ENCODE measurements around the gene MXD3. TPM values are rescaled to one million over a fixed set of nuclear protein-coding genes. Genes with fewer than 3 reads are reported as not detected.
"Not testable (repeated sequence)": the region's sequence is repeated elsewhere in the genome, so short reads cannot be mapped to it uniquely, and the experiment has no call there.

Gene MXD3
- total and polyA plus RNA-seq, 7 donors, result 0.80 to 4.2 (median 2.3) TPM

GRCh38 chr5:177307544-177308363 is 3.9 kb downstream of the MXD3 start:
- ATAC-seq (no peak), DNase-seq (peak in 1 of 2 donors; percentile 59)
- WGBS, 3 donors, result 72 to 88% (median 73%) methylated on average over 34 to 43 of the region's 43 CpGs
- H3K4me3 ChIP-seq, result no peak overlapping the region
- peak overlapping the region; percentile 72 for H3K27ac ChIP-seq
- H3K4me1 ChIP-seq, result peaks cover 41% of the 10 kb centered on the region
- H3K9me3 ChIP-seq, result no peaks in the 10 kb centered on the region
- H3K27me3 ChIP-seq (ENCODE audit: insufficient read depth in 3 of 3, low read length in 2 of 3), result no peaks in the 10 kb centered on the region
- TF ChIP-seq CTCF (IDR thresholded peaks at IDR 0.05), result no peak
- intact Hi-C loops (cut with DNase I), result no loop called here
- peaks cover 0 to 28% of the 10 kb centered on the region in 2 donors for H3K36me3 ChIP-seq (ENCODE audit: insufficient read depth in 1 of 2, low read depth in 1 of 2)

GRCh38 chr5:177306674-177307543 is 4.8 kb downstream of the MXD3 start:
- intact Hi-C loops (cut with DNase I), result no loop called here
- no peak for ATAC-seq
- H3K4me3 ChIP-seq, result no peak overlapping the region
- no peak for TF ChIP-seq CTCF (IDR thresholded peaks at IDR 0.05)
- DNase-seq, result peak in 1 of 2 donors; percentile 47
- 71 to 79% (median 76%) methylated on average over 15 of the region's 15 CpGs for WGBS, 3 donors
- no peaks in the 10 kb centered on the region for H3K9me3 ChIP-seq
- peak overlapping the region; percentile 15 for H3K27ac ChIP-seq
- H3K4me1 ChIP-seq, result peaks cover 41% of the 10 kb centered on the region
- no peaks in the 10 kb centered on the region for H3K27me3 ChIP-seq (ENCODE audit: insufficient read depth in 3 of 3, low read length in 2 of 3)
- H3K36me3 ChIP-seq (ENCODE audit: insufficient read depth in 1 of 2, low read depth in 1 of 2), result peaks cover 0 to 33% of the 10 kb centered on the region in 2 donors

DNA sequence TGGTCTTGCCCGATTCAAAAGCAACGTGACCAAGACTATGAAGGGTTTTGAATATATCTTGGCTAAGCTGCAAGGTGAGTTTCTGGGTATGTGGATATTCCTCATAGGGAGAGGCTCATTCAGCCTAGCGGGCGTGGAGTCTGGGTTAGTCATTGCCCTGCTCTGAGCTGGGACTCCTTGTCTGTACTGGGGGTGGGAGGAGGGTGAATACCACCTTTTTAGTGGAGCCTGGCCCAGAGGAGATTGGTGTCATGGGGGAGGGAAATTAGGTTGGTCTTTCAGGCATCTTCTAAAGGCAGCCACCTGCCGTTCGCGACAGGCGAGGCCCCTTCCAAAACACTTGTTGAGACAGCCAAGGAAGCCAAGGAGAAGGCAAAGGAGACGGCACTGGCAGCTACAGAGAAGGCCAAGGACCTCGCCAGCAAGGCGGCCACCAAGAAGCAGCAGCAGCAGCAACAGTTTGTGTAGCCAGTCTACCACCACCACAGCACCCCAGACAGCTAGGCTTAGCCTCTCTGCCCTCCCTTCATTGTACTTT is 5.5 kb downstream of the MXD3 start:
- 66 to 74% (median 69%) methylated on average over 11 of the region's 11 CpGs for WGBS, 3 donors
- DNase-seq; H3K27ac ChIP-seq; ATAC-seq; H3K27me3 ChIP-seq (ENCODE audit: insufficient read depth in 3 of 3, low read length in 2 of 3); H3K9me3 ChIP-seq; H3K4me3 ChIP-seq; intact Hi-C loops (cut with DNase I): not testable (repeated sequence)
- peaks cover 48% of the 10 kb centered on the region for H3K4me1 ChIP-seq
- H3K36me3 ChIP-seq (ENCODE audit: insufficient read depth in 1 of 2, low read depth in 1 of 2), result peaks cover 0 to 40% of the 10 kb centered on the region in 2 donors

GRCh38 chr5:177304392-177305119 is 7.1 kb downstream of the MXD3 start:
- TF ChIP-seq CTCF (IDR thresholded peaks at IDR 0.05), result no peak
- ATAC-seq (peak in 1 of 4 donors; percentile 12), DNase-seq (peak in 1 of 2 donors; percentile 45)
- Histone ChIP-seq H3K9me3 (no peaks in the 10 kb centered on the region), H3K36me3 (ENCODE audit: insufficient read depth in 1 of 2, low read depth in 1 of 2) (peaks cover 0 to 40% of the 10 kb centered on the region in 2 donors), H3K27ac (peak overlapping the region; percentile 92), H3K4me1 (peaks cover 51% of the 10 kb centered on the region), H3K4me3 (peak overlapping the region; percentile 97), H3K27me3 (ENCODE audit: insufficient read depth in 3 of 3, low read length in 2 of 3) (no peaks in the 10 kb centered on the region)
- intact Hi-C loops (cut with DNase I), result loop anchor here (5.0 kb wide), 2 partner anchors 172 to 187 kb away; partner anchors contain the start of gene NSD1 (in 1 of the 2)
- WGBS, 3 donors, result 20 to 27% (median 27%) methylated on average over 15 to 19 of the region's 19 CpGs

Measured in psoas muscle (tissue), 8 donors.